Measurements from ENCODE around the gene TNFRSF14. TPM values are rescaled to one million over a fixed set of nuclear protein-coding genes. Genes with fewer than 3 reads are reported as not detected.
A peak's percentile ranks its signal among the peaks of the same experiment; 100 is the strongest.

The TNFRSF14 gene
- total and polyA plus RNA-seq, 2 of the 13 experiments (the other 11 are each of a cell fraction or from before 2014, with no cell fraction given), result 11.9 to 49.9 TPM

GRCh38 chr1:2575801-2576663 lies 19.9 kb downstream of the TNFRSF14 start (continued):
- TF ChIP-seq ZNF18 (CRISPR knock-in tag; IDR thresholded peaks at IDR 0.05; ENCODE audit: insufficient replicate concordance), result peak; percentile 85
- TF ChIP-seq ZNF784 (CRISPR knock-in tag; IDR thresholded peaks at IDR 0.05; ENCODE audit: borderline replicate concordance), result no peak
- no peak for TF ChIP-seq ZNF121 (CRISPR knock-in tag; IDR thresholded peaks at IDR 0.05)
- TF ChIP-seq MBNL3 (CRISPR knock-in tag; conservative IDR thresholded peaks at IDR 0.05), result no peak
- TF ChIP-seq ZNF788 (CRISPR knock-in tag; IDR thresholded peaks at IDR 0.05; ENCODE audit: borderline replicate concordance), result peak; percentile 76
- no peak for TF ChIP-seq SIX4 (CRISPR knock-in tag; IDR thresholded peaks at IDR 0.05)
- TF ChIP-seq CC2D1A (CRISPR knock-in tag; IDR thresholded peaks at IDR 0.05), result no peak
- peak; percentile 87; the same call in 1 of the 2 replicates for TF ChIP-seq THRA (CRISPR knock-in tag; IDR thresholded peaks at IDR 0.05; ENCODE audit: borderline replicate concordance)
- TF ChIP-seq HIC2 (CRISPR knock-in tag; IDR thresholded peaks at IDR 0.05; ENCODE audit: low read depth), result peak; percentile 41; the same call in 1 of the 2 replicates
- TF ChIP-seq ZBTB25 (CRISPR knock-in tag; IDR thresholded peaks at IDR 0.05), result no peak
- TF ChIP-seq CREM (IDR thresholded peaks at IDR 0.05), result 0 out of 2 replicates have a peak, but pooled peaks have one; percentile 39
- TF ChIP-seq CREM (CRISPR knock-in tag; IDR thresholded peaks at IDR 0.05), result no peak
- TF ChIP-seq ZNF326 (CRISPR knock-in tag; IDR thresholded peaks at IDR 0.05; ENCODE audit: borderline replicate concordance), result no peak
- TF ChIP-seq SMARCC2 (IDR thresholded peaks at IDR 0.05), result no peak
- peak; percentile 81 for TF ChIP-seq DRAP1 (CRISPR knock-in tag; IDR thresholded peaks at IDR 0.05)
- no peak for TF ChIP-seq USF2 (IDR thresholded peaks at IDR 0.05; ENCODE audit: low read depth, low read length)
- TF ChIP-seq USF2 (CRISPR knock-in tag; IDR thresholded peaks at IDR 0.05; ENCODE audit: borderline replicate concordance), result no peak; the same call in 1 of the 2 replicates
- no peak for TF ChIP-seq ZSCAN12 (CRISPR knock-in tag; IDR thresholded peaks at IDR 0.05)
- TF ChIP-seq ZNF329 (CRISPR knock-in tag; IDR thresholded peaks at IDR 0.05; ENCODE audit: low read depth), result no peak

Data from HepG2 (cell line).